Stimulated activated naive CD8-positive, alpha-beta T cell treated with anti-CD3 and anti-CD28 coated beads, Interleukin-15, amount 100 ng/mL, for 72 hours (primary cell): ENCODE data around the gene PSPN.

Experiments
- ATAC-seq: fragments of 150-1000 bp; cut with Tn5 transposase; 2 replicates; pipeline ENCODE4 v1.10.0; 2021; ENCODE audit warnings: mild to moderate bottlenecking, moderate library complexity
- DNase-seq, 2 donors: peaks; one replicate each; pipeline ENCODE4 v3.0.0; 2021 to 2022
- H3K27ac Mint-ChIP-seq, 2 donors: one replicate each; pipeline ENCODE4 v1.8.0; 2022; ENCODE audit warnings: mild to moderate bottlenecking in 2 of 2, mixed read lengths in 2 of 2, moderate library complexity in 2 of 2
- H3K27me3 Mint-ChIP-seq: one replicate; pipeline ENCODE4 v1.8.0; 2022; ENCODE audit warnings: mixed read lengths
- H3K4me1 Mint-ChIP-seq: one replicate; pipeline ENCODE4 v1.8.0; 2022; ENCODE audit warnings: mild to moderate bottlenecking, mixed read lengths
- H3K4me3 Mint-ChIP-seq, 2 donors: one replicate each; pipeline ENCODE4 v1.8.0; 2022; ENCODE audit warnings: mild to moderate bottlenecking in 2 of 2, mixed read lengths in 2 of 2, moderate library complexity in 1 of 2
- H3K9me3 Mint-ChIP-seq, 2 donors: one replicate each; pipeline ENCODE4 v1.8.0; 2022; ENCODE audit warnings: mixed read lengths in 2 of 2

Gene PSPN

GRCh38 chr19:6326815-6327214 is 48.9 kb downstream of the PSPN start:
- ATAC-seq, result no peak
- Mint-ChIP-seq H3K4me3 (no peak overlapping the region), H3K27ac (no peak overlapping the region)

GRCh38 chr19:6325614-6326013 is 50.1 kb downstream of the PSPN start:
- H3K9me3 Mint-ChIP-seq, result peaks cover 0 to 7% of the 10 kb centered on the region in 2 donors
- H3K4me3 Mint-ChIP-seq, result no peak overlapping the region
- no peaks in the 10 kb centered on the region for H3K4me1 Mint-ChIP-seq
- no peak overlapping the region for H3K27ac Mint-ChIP-seq
- no peaks in the 10 kb centered on the region for H3K27me3 Mint-ChIP-seq
- DNase-seq (no peak), ATAC-seq (no peak)

More at GRCh38 chr19:6326815-6327214, 48.9 kb downstream of the PSPN start:
- Mint-ChIP-seq H3K9me3 (peaks cover 0 to 7% of the 10 kb centered on the region in 2 donors), H3K4me1 (no peaks in the 10 kb centered on the region), H3K27me3 (no peaks in the 10 kb centered on the region)
- DNase-seq, result no peak
